NCI-H460 (cell line): ENCODE measurements around the gene MBTPS1. TPM values are rescaled to one million over a fixed set of nuclear protein-coding genes. Genes with fewer than 3 reads are reported as not detected.
"Not testable (repeated sequence)": the region's sequence is repeated elsewhere in the genome, so short reads cannot be mapped to it uniquely, and the experiment has no call there.

Experiments
- DNase-seq: peaks from one replicate; pipeline ENCODE4 v3.0.0-alpha.2; 2016; ENCODE audit warnings: low read depth; ENCODE audit errors: extremely low read depth
- total RNA-seq: library from RNA; depleted of rRNA; stranded (reverse); fragments of >200 nt; shearing (Covaris generic); gene quantifications from 2 replicates; pipeline ENCODE4 v1.2.3, GENCODE V29; 2014

The MBTPS1 gene
- total RNA-seq, 1 experiment from 2014 or later = 55.0 TPM

DNA sequence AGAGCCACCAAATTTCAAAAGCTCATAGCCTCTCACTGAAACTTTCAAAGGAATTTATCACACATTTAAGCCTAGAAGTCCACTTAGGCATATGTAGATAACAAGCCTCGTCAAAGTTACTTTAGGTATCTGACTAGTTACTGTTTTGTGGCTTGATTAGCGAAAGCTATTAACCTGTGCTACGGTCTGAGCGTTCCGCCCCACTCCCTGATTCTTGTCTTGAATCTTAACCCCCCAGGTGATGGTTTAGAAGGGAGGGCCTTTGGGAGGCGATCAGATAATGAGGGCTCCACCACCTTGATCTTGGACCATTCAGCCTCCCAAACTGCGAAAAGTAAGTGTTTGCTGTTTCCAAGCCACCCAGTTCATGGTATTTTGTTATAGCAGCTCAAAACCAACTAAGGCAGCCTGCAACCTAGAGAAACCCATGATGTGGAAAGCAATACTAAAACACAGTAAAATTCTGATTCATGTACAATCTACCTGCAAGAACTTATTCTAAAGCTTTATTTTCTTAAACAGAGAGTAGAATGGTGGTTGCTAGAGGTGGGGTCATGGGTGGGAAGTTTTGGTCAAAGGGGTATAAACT, 21.1 kb upstream of the MBTPS1 start:
- DNase-seq = no peak

DNA sequence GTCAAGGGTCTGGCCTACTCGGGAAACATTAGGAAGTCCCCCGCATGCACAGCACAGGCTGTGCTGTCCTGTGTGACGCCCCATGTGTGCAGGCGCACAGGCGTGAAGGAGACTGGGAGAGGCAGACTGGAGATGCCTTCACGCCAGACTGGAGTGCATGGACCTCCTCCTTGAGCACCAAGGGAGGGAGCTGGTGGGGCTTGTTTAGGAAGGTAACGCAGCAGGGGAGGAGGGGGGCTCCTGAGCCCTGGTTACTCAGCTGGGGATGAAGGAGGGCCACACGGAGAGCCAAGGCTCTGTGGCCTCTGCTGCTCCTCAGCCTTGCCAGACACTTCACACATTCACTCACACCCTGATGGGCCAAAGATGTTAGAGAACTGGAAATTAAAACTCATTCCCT, 20.5 kb upstream of the MBTPS1 start:
- no peak for DNase-seq

DNA sequence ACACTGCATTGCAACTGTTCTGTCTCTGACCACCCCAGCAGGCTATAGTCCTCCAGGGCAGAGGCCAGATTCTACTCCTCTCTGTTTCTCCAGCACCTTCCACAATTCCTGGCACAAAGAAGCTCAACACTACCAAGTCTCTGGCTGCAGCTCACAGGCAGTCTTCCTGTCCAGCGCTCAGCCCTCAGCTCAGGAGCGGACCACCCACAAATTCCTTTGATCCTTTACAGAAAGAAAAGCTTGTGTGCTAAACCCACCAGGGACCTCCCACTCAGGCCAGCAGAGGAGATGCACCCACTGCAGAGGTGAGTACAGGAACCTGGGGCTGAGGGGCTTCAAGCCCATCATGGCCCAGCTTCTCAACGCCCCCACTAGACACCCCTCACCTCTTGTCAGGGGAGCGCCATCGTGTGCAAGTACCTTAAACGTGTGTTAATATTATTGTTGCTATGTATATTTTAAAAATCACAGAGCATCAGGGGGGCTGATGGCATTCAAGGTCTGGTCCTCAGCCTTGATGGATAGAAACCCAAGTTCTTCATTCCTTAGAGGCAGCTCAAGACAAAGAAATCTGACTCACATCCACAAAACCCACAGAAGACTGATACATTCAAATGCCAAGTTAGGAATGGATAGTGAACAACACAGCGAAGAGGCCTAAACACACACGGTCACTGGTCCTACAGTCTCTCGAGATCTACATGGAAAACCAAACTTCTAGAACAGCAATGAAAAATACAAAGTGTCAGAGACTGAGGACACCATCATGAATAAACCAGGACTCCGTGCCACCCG, 19.8 kb upstream of the MBTPS1 start:
- DNase-seq = no peak

DNA sequence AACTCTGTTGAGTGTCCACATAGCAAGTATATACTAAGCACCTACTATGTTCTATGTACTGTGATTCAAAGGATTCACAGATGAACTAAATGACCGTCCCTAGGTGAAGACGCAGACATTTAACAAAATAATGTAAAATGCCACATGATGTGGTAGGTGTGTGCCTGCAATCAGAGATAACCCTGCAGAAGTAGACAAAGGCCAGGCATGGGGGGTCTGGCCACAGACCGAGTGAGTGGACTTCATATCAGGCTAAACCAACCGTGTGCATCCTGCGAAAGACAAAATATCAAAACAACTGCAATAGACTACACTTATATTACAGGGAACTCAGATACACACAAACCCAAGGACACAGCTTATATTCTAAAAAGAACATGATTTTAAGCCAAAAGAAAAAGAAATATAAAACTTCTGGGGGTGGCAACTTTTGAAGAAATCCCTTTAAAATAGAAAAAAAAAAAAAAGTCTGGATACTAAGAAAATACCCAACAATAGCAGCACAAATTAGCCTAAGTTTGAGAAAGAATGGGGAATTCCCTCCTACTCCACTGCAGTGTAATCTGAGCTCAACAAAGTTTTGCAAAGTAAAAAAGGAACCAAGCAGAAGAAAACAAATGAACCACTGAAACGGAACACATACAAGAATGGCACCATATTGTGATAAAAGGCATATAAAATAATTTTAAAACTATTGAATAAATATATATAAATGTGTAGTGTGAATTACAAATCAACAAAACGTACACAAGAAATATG, 16.0 kb upstream of the MBTPS1 start:
- no peak for DNase-seq

DNA sequence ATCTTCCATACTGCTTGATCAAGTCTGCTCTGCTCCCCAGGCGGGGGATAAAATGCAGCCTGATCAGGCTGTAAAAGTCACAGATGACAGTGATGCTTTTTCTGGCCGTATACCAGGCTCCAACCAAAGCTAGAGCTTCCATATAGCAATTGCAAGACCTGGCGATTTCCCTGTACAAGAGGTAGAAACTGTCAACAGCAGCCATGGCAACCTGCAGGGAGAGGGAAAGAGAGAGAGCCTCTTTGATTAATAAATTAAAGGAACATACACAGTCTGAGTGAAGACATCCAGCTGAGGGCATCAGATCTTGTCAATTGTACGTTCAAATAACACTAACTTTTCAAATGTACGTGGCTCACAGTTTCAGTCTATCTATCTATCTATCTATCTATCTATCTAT, 14.4 kb upstream of the MBTPS1 start:
- no peak for DNase-seq

DNA sequence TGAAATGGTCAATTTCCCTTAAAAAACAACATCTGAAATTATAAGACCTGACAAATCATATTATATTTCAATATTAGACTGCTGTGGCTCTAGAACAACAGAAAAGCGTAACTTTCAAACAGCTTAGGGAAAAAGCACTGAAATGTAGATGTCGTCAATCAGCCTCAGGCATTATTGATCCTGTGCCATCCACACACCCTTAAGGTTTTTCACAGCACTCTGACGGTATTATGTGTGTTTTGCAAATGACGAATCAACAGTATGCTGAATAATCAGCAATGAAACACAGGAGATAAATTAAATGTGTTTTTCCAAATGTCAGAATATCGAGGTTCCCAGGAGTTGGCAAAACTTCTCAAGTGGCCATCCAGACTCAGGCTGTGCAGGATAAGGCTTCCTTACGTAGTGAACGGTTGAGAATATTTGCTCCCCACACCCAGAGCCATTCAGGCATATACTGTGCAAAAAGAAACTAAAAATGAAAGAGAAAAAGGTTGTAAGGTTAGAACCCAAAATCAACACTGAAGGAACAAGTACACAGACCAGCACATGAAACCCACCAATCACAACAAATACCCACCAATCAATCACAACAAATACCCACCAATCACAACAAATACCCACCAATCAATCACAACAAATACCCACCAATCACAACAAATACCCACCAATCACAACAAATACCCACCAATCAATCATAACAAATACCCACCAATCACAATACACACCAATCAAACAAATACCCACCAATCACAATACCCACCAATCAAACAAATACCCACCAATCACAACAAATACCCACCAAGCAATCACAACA, 7.7 kb upstream of the MBTPS1 start:
- DNase-seq = no peak

DNA sequence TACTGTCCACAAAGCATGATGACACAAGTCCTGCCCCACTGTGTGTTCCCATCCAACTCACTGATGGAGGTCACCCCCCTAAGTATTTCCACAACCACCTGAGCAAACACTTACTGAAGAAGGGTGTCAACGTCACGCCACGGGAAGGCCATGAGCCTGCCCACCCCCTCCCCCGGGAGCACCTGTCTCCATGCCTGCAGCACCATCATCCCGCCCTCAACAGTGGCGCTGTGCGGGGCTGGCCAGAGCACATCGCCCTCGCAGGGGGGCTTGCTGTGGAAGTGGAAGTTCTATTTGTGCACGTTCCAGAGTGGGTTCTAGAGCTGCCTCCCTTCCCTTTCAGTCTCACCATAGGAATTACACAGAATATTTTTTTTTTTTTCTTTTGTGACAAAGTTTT, 4.3 kb upstream of the MBTPS1 start:
- DNase-seq = no peak

DNA sequence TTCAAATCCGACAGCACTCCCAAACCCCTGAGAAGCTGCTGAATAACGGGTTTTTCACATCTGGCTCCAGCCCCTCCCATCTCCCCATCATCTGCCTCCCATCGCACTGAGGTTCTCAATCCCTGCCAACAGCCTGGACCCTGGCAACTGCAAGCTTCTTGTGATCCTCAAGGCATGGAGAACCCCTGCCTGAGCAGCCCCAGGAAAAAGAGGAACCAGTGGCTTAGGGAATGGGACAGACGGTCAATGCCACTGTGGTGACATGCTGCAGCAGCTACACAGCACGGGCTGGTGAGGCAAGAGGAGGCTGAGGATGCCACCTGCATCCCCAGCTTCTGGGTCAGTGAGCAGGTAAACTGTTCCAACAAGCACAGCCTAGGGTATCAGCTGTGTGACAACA, 3.3 kb upstream of the MBTPS1 start:
- DNase-seq = no peak

DNA sequence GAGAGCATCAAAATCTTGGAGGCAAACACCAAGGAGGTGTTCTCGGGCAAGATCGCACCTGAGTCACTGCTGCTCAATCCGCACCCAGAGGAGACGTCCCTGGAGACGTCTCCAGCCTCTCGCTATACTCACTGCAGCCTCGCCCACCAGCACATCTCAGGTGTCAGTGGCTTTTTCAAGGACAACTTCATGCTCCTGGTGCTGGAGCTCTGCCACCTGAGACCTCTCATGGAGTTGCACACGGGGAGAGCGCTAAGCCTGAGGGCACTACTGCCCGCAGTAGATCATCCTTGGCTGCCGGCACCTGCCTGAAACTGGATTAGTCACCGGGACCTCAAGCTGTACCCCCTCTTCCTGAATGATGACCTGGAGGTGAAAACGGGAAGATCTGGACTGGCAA, 2.6 kb upstream of the MBTPS1 start:
- DNase-seq = no peak

DNA sequence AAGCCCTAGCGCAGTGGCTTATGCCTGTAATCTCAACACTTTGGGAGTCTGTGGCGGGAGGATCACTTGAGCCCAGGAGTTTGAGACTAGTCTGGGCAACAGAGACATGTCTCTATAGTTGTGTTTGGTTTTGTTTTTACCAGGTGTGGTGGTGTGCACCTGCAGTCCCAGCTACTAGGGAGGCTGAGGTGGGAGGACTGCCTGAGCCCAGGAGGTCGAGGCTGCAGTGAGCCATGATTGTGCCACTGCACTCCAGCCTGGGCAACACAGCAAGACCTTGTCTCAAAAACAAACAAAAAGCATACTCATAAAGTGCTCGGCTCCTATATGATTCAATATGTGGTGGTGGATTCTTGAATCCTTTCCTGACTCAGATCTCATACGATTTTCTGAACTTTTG, 1.6 kb upstream of the MBTPS1 start:
- not testable (repeated sequence) for DNase-seq

DNA sequence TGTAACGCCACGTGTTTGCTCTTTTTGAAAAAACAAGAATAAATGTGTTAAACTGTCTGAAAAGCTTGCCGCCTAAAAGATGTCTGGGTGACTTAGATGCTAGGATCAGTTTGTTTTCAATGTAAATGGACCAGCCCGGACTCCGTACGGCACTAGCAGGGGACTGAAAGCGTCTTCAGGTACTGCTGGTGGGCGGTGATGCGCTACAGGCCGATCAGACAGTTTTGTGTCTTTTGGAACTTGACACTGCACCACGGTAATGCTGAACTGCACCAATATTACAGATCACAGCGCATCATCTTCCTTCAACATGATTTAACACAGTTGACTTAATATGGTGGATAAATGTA, 727 bp upstream of the MBTPS1 start:
- no peak for DNase-seq

DNA sequence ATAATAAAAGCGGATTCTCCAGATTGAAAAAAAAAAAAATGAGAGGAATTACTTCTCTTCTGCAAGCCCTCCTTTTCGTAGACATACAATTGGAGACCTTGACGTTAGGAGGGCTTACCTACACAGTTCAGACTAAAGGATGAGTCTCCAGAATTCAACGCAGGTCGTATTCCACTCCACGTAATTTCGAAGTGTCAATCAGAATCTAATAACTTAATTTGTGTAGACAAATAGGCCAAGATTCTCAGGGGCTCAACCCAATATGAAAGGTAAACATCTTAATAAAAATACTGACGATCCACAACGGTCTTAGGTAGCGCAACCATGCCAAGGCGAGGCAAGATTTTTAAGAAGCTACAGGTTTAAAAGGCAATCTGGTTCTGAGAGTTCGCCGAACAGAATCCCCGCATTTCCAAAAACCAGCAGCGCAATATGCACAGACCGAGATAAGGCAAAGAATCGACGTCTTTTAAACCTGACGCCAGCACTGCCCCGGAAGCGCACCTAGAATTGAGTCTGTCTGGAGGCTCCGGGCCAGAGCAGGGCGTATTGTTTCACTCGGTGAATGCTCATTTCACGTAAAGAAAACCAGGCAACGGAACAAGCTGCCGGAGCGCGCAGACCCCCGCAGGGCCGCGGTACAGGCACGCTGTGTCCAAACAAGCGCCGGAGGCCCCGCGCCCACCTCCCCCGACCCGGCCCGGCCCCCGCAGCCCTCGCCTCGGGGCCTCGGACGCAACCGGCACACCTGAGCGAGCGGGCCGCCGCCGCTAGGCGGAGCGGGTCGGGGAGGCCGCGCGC, 623 bp downstream of the MBTPS1 start:
- DNase-seq = no peak

DNA sequence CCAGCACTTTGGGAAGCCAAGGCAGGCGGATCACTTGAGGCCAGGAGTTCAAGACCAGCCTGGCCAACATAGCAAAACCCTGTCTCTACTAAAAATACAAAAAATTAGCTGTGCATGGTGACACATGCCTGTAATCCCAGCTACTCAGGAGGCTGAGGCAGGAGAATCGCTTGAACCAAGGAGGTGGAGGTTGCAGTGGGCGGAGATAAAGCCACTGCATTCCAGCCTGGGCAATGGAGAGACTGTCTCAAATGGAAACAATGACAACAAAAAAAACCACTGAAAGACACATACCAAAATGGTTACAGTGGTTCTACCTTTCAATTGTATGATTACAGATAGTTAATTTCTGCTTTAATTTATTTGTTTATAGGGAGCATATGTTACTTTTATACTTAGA, 4.8 kb downstream of the MBTPS1 start:
- not testable (repeated sequence) for DNase-seq

DNA sequence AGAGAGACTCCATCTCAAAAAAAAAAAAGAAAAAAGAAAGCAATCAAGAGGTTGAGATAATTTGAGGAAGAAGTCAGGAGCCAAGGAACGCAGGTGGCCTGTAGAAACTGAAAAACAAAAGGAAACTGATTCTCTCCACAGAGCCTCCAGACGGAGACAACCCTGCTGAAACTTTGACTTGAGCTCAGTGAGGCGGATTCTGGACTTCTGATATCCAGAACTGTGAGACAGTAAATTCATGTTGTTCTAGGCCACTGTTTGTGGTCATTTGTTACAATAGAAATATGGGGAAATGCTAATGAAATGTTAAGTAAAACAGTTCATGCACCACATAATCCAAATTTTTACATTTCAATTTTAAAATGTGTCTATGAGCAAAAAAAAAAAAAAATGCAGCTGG, 5.2 kb downstream of the MBTPS1 start:
- DNase-seq = no peak

DNA sequence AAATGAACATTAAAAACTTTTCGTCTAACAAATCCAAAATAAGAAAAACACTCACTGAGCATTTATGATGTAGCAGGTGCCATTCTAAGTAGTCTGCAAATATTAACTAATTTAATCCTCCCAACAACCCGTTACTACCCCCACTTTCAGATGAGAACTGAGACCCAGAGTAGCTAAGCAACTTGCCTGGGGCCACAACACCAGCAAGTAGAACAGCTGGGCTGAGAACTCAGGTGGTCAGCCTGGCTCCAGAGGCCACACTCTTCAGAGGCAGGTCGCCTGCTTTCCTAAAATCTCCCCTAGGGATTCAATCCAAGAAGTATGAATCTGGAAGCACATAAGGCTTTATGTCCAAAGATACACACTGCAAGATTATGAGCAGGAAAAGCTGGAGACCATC, 6.2 kb downstream of the MBTPS1 start:
- DNase-seq = no peak

DNA sequence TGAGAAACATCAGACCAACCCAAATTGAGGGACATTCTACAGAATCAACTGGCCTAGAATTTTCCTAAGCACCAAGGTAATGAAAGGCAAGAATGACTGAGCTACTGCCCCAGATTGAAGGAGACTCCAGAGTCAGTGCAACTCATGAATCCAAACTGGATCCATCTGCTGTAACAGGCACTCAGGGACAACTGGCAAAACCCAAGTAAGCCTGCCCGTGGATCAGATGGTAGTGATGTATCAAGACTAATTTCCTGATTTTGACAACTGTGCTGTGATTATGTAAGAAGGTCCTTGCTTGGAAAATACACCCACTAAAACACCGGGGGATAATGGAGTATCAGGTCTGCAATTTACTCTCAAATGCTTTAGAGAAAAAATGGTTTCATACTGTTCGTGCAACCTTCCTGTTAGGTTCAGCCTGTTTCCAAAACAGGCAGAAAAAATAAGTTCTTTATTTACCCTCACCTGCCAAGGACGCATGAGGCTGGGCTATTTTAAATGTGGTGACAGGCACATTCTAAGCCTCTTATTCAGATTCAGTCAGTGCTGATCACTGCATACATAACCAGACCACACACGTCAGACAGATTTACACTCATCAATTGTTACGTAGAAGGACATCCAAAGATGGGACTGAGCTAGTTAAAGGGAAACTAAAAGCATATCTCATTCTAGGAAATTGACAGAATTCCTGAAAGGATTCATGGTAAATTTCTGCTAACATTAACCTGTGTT, 7.0 kb downstream of the MBTPS1 start:
- no peak for DNase-seq

DNA sequence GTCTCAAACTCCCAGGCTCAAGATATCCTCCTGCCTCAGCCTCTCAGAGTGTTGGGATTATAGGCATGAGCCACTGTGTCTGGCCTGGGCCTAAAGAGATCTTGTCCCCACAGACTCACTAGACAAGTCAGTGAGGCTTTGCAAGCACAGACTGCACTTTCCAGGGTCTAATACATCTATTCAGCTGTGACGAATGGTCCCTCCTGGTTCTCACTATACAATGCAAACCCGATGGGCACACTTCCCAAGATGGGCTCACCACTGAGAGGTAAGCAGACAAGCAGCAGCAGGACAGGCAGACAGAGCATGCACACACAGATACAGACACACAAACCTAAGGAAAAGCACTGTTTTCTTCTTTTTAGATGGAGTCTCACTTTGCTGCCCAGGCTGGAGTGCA, 8.8 kb downstream of the MBTPS1 start:
- no peak for DNase-seq

DNA sequence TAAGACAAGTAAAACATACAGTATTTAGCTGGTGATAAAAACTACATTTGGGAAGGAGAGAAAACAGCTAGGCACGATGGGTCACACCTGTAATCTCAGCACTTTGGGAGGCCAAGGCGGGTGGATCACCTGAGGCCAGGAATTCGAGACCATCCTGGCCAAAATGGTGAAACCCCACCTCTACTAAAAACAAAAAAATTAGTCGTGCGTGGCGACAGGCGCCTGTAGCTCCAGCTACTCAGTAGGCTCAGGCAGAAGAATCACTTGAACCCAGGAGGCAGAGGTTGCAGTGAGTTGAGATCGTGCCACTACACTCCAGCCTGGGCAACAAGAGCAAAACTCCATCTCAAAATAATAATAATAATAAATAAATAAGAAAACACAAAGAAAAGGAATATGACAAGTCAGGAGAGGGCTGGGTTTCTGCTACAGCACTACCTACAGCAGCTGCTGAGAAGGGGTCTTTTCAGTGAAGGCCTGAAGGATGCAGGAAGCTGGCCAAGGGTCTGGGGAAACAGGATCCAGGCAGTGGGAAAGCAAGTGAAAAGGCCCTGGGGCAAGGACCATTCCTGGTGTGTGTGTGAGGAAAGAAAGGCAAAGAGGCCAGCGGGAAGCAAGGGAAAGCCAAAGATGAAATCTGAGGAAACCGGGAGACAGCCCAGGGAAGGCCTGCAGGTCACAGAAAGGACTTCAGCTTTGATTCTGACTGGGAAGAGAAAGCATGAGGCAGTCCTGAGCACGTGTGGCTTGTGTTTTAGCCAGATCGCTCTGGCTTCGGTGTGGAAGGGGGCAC, 10.6 kb downstream of the MBTPS1 start:
- no peak for DNase-seq

DNA sequence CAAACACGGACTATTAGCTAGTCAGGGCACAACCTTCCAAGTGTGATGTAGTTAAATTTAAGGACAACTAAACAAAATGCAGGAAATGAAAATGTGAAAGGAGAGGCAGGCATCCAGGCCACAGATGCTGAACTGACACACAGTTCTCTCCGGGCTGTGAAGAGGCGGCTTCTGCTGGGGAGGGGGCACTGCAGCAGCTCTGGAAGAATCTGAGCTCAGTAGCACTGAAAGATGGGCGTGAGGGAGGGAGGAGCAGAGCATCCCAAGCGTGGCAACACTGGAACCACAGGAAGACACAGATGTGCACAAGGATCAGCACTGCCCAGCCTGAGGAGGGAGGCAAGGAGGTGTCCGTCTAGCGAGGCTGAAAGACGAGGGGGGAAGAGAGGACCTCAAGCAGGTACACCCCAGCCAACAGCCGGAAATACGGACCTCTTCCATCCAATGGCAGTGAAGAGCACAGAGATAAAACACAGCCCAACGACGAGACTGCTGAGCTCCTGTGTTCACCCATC, 11.4 kb downstream of the MBTPS1 start:
- DNase-seq = no peak
